ENCODE results near the gene USP9Y.

Gene USP9Y

GRCh38 chrY:12904618-12905516 is 203.8 kb downstream of the USP9Y start, which contains the start of gene DDX3Y:
TSS of gene DDX3Y (plus strand) at chrY:12904868. CDS start at chrY:12904937, 69 bp downstream.
- Histone ChIP-seq H3K4me1 (ENCODE audit: control insufficient read depth, insufficient read depth, low read length) (no peaks in the 10 kb centered on the region), H3K4me3 (ENCODE audit: low read depth, low read length) (no peak within 1 kb of the TSS), H3K9ac (ENCODE audit: low read depth, low read length) (no peak within 1 kb of the TSS), H3K36me3 (ENCODE audit: control insufficient read depth, insufficient read depth, low read length) (no peaks in the 10 kb centered on the region), H3K9me3 (ENCODE audit: control insufficient read depth, insufficient read depth, low read length) (no peaks in the 10 kb centered on the region), H3K27me3 (ENCODE audit: control insufficient read depth, insufficient read depth, low read length) (no peaks in the 10 kb centered on the region)

GRCh38 chrY:12905517-12905872 is 204.5 kb downstream of the USP9Y start:
- no peaks in the 10 kb centered on the region for H3K36me3 ChIP-seq (ENCODE audit: control insufficient read depth, insufficient read depth, low read length)
- no peaks in the 10 kb centered on the region for H3K4me1 ChIP-seq (ENCODE audit: control insufficient read depth, insufficient read depth, low read length)
- H3K4me3 ChIP-seq (ENCODE audit: low read depth, low read length), result no peak overlapping the region
- no peak overlapping the region for H3K9ac ChIP-seq (ENCODE audit: low read depth, low read length)
- H3K9me3 ChIP-seq (ENCODE audit: control insufficient read depth, insufficient read depth, low read length), result no peaks in the 10 kb centered on the region
- no peaks in the 10 kb centered on the region for H3K27me3 ChIP-seq (ENCODE audit: control insufficient read depth, insufficient read depth, low read length)

GRCh38 chrY:12905895-12906294 is 204.9 kb downstream of the USP9Y start:
- H3K4me3 ChIP-seq (ENCODE audit: low read depth, low read length), result no peak overlapping the region
- no peaks in the 10 kb centered on the region for H3K27me3 ChIP-seq (ENCODE audit: control insufficient read depth, insufficient read depth, low read length)
- H3K9ac ChIP-seq (ENCODE audit: low read depth, low read length), result no peak overlapping the region
- H3K9me3 ChIP-seq (ENCODE audit: control insufficient read depth, insufficient read depth, low read length), result no peaks in the 10 kb centered on the region
- no peaks in the 10 kb centered on the region for H3K4me1 ChIP-seq (ENCODE audit: control insufficient read depth, insufficient read depth, low read length)
- no peaks in the 10 kb centered on the region for H3K36me3 ChIP-seq (ENCODE audit: control insufficient read depth, insufficient read depth, low read length)

Measured in iPS-15b (cell line).